NCI-H82 treated with DMSO at 0.1 percent for 48 hours (cell line): ENCODE measurements around the gene TCF4.

Source experiments
- DNase-seq: peaks from one replicate; lab custom pipeline; 2025; ENCODE audit not compliant: unreplicated experiment; lab: John Stamatoyannopoulos, UW

The TCF4 gene

GRCh38 chr18:55307505-55307904 lies 280.5 kb downstream of the TCF4 start:
- no peak for DNase-seq

- no peak for DNase-seq
Measured at GRCh38 chr18:55306359-55307024, 281.5 kb downstream of the TCF4 start.

- no peak for DNase-seq
Measured at GRCh38 chr18:55302167-55302833, 285.7 kb downstream of the TCF4 start.

GRCh38 chr18:55301824-55302166 lies 286.2 kb downstream of the TCF4 start:
- no peak for DNase-seq

- DNase-seq: peak; percentile 90
Measured at GRCh38 chr18:55300936-55301531, 287.0 kb downstream of the TCF4 start.

GRCh38 chr18:55300421-55300935 lies 287.5 kb downstream of the TCF4 start:
- DNase-seq: peak; percentile 61

GRCh38 chr18:55296778-55297177 lies 291.2 kb downstream of the TCF4 start:
- DNase-seq: no peak

GRCh38 chr18:55296115-55296514 lies 291.9 kb downstream of the TCF4 start:
- no peak for DNase-seq

GRCh38 chr18:55290898-55291297 lies 297.1 kb downstream of the TCF4 start:
- no peak for DNase-seq

- no peak for DNase-seq
Measured at GRCh38 chr18:55289775-55290174, 298.2 kb downstream of the TCF4 start.

GRCh38 chr18:55289048-55289447 lies 298.9 kb downstream of the TCF4 start:
- DNase-seq: no peak

- no peak for DNase-seq
Measured at GRCh38 chr18:55287935-55288868, 299.8 kb downstream of the TCF4 start.

GRCh38 chr18:55287149-55287806 lies 300.7 kb downstream of the TCF4 start:
- no peak for DNase-seq

- DNase-seq: no peak
Measured at GRCh38 chr18:55286257-55286825, 301.7 kb downstream of the TCF4 start.

GRCh38 chr18:55284614-55285013 lies 303.4 kb downstream of the TCF4 start:
- DNase-seq: no peak

- no peak for DNase-seq
Measured at GRCh38 chr18:55283309-55283708, 304.7 kb downstream of the TCF4 start.

- no peak for DNase-seq
Measured at GRCh38 chr18:55280503-55280902, 307.5 kb downstream of the TCF4 start.

- DNase-seq: no peak
Measured at GRCh38 chr18:55275039-55275901, 312.7 kb downstream of the TCF4 start.

GRCh38 chr18:55272510-55273243 lies 315.3 kb downstream of the TCF4 start:
- no peak for DNase-seq
